GM23338 (cell line): Measurements from ENCODE around the gene IST1. TPM values are rescaled to one million over a fixed set of nuclear protein-coding genes. Genes with fewer than 3 reads are reported as not detected.

ENCODE experiments used
- ATAC-seq: fragments of 200-7000 bp; cut with Tn5 transposase; 3 replicates; pipeline ENCODE4 v1.9.1; 2020
- DNase-seq: peaks from one replicate; pipeline ENCODE4 v3.0.0-alpha.2; 2015; ENCODE audit warnings: low spot score
- H2AFZ ChIP-seq: fragments of 200-600 bp; sonication (generic); 2 replicates; pipeline ENCODE4 v1.8.0; 2016; ENCODE audit warnings: antibody characterized with exemption, mild to moderate bottlenecking, moderate library complexity
- H3F3A ChIP-seq: fragments of 200-600 bp; sonication (generic); replicated peaks from 2 replicates; pipeline ENCODE4 v1.8.0; 2017; ENCODE audit warnings: antibody characterized with exemption, mixed run types, low read depth
- H3K27ac ChIP-seq: fragments of 200-600 bp; sonication (generic); 2 replicates; pipeline ENCODE4 v1.6.1; 2016; ENCODE audit warnings: low read depth
- H3K27me3 ChIP-seq: fragments of 200-600 bp; sonication (generic); 2 replicates; pipeline ENCODE4 v1.8.0; 2016; ENCODE audit warnings: mild to moderate bottlenecking, mixed run types, moderate library complexity; ENCODE audit not compliant: insufficient read depth
- H3K36me3 ChIP-seq: fragments of 200-600 bp; sonication (generic); 2 replicates; pipeline ENCODE4 v1.8.0; 2016; ENCODE audit warnings: mild to moderate bottlenecking; ENCODE audit not compliant: insufficient read depth
- H3K4me1 ChIP-seq: fragments of 200-600 bp; sonication (generic); 2 replicates; pipeline ENCODE4 v1.8.0; 2016; ENCODE audit warnings: mild to moderate bottlenecking, moderate library complexity; ENCODE audit not compliant: insufficient read depth
- H3K4me2 ChIP-seq: fragments of 200-600 bp; sonication (generic); 2 replicates; pipeline ENCODE4 v1.7.1; 2017; ENCODE audit warnings: mixed run types
- H3K4me3 ChIP-seq: fragments of 200-600 bp; sonication (generic); 2 replicates; pipeline ENCODE4 v1.6.1; 2016; ENCODE audit warnings: mixed run types
- H3K79me2 ChIP-seq: fragments of 200-600 bp; sonication (generic); replicated peaks from 2 replicates; pipeline ENCODE4 v1.8.0; 2017; ENCODE audit warnings: mild to moderate bottlenecking; ENCODE audit not compliant: insufficient read depth
- H3K9me2 ChIP-seq: fragments of 200-600 bp; sonication (generic); 2 replicates; pipeline ENCODE4 v1.8.0; 2017; ENCODE audit not compliant: insufficient read depth
- H4K20me1 ChIP-seq: fragments of 200-600 bp; sonication (generic); replicated peaks from 2 replicates; pipeline ENCODE4 v1.8.0; 2017; ENCODE audit warnings: mild to moderate bottlenecking; ENCODE audit not compliant: insufficient read depth
- H3K27ac Mint-ChIP-seq: 2 replicates; pipeline ENCODE4 v1.8.0; 2020; ENCODE audit warnings: inconsistent platforms, mild to moderate bottlenecking, moderate library complexity, mixed read lengths
- H3K27me3 Mint-ChIP-seq: 3 replicates; pipeline ENCODE4 v1.8.0; 2022; ENCODE audit warnings: low read depth, mild to moderate bottlenecking, moderate library complexity, mixed read lengths, inconsistent platforms; ENCODE audit not compliant: insufficient read depth, poor library complexity
- H3K36me3 Mint-ChIP-seq: 3 replicates; pipeline ENCODE4 v1.8.0; 2021; ENCODE audit warnings: low read depth, mild to moderate bottlenecking, inconsistent platforms, moderate library complexity, mixed read lengths
- H3K4me1 Mint-ChIP-seq: 3 replicates; pipeline ENCODE4 v1.8.0; 2020; ENCODE audit warnings: mild to moderate bottlenecking, inconsistent platforms, mixed read lengths
- H3K4me3 Mint-ChIP-seq: 3 replicates; pipeline ENCODE4 v1.8.0; 2021; ENCODE audit warnings: moderate library complexity, mild to moderate bottlenecking, inconsistent platforms, mixed read lengths
- H3K9me3 Mint-ChIP-seq: 3 replicates; pipeline ENCODE4 v1.8.0; 2020; ENCODE audit warnings: moderate library complexity, mild to moderate bottlenecking, inconsistent platforms, mixed read lengths
- CREB1 ChIP-seq: fragments of 250-450 bp; sonication (Bioruptor Pico); IDR thresholded peaks from 2 replicates; pipeline ENCODE4 v1.5.0; 2020; ENCODE audit warnings: low read depth, mild to moderate bottlenecking, moderate library complexity
- JUNB ChIP-seq: IDR thresholded peaks from one replicate; pipeline ENCODE4 v1.6.1; 2016; ENCODE audit warnings: antibody characterized with exemption; ENCODE audit not compliant: unreplicated experiment
- STAT1 ChIP-seq: IDR thresholded peaks from one replicate; pipeline ENCODE4 v1.6.1; 2016; ENCODE audit warnings: antibody characterized with exemption; ENCODE audit not compliant: unreplicated experiment
- polyA plus RNA-seq: library from polyadenylated mRNA; unstranded; fragments of >200 nt; fragmentation: Nextera tagmentation; extraction: Ambion mirVana; gene quantifications from 2 replicates; pipeline ENCODE4 v1.2.1, GENCODE V29; 2016
- total RNA-seq: library from RNA; depleted of rRNA; stranded (reverse); fragments of >200 nt; shearing (Covaris generic); gene quantifications from 2 replicates; pipeline ENCODE4 v1.2.3, GENCODE V29; 2014
- TF ChIP-seq, protein P1 (sequence below): fragments of 250-450 bp; sonication (Bioruptor Pico); IDR thresholded peaks from 2 replicates; pipeline ENCODE4 v1.5.0; 2020; ENCODE audit warnings: mild to moderate bottlenecking, moderate library complexity
- TF ChIP-seq, protein P2 (sequence below), 2 experiments: fragments of 200-600 bp in 1 of 2; sonication (generic) in 1 of 2; conservative IDR thresholded peaks; 2 replicates each; pipeline versions ENCODE4 v1.5.1 to v1.6.1; 2016 to 2017; ENCODE audit warnings: antibody characterized with exemption in 2 of 2, low read depth in 2 of 2, mild to moderate bottlenecking in 2 of 2, moderate library complexity in 1 of 2

IST1 gene
- total and polyA plus RNA-seq, 2 experiments from 2014 or later: 108 to 234 TPM

DNA sequence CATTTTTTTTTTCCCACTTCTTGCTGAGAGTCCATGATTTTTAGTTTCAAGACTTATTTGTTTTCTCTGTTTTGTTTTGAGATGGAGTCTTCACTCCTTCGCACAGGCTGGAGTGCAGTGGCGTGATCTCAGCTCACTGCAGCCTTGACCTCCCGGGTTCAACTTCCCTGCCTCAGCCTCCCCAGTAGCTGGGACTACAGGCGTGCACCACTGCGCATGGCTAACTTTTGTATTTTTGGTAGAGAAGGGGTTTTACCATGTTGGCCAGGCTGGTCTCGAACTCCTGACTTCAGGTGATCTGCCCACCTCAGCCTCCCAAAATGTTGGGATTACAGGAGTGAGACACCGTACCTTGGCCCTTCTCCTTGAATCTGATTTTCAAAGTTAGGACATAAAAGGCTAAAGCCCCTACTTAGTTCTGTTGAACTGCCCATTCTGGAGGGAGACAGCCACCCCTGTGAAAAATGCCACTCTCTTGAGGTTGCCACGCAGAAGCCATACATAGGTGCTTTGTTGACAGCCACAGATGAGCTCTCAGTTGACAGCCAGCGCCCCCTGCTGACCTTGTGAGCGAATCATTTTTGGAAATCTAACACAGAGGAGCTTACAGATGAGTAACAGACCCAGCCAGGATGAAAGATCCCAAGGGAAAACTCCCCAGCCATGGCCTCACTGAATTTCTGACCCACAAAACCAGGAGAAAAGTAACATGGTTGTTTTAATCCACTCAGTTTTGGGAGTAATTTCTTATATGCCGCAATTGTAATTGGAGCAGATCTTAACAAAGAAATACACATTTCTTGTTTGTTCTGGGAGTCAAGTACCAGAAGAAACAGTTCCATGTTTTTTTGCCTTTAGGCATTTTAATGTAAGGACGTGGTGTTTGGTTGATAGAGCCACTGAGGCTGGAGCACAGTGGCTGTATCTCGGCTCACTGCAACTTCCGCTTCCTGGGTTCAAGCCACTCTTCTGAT is 66.0 kb downstream of the IST1 start:
- TF ChIP-seq, protein P1, sequence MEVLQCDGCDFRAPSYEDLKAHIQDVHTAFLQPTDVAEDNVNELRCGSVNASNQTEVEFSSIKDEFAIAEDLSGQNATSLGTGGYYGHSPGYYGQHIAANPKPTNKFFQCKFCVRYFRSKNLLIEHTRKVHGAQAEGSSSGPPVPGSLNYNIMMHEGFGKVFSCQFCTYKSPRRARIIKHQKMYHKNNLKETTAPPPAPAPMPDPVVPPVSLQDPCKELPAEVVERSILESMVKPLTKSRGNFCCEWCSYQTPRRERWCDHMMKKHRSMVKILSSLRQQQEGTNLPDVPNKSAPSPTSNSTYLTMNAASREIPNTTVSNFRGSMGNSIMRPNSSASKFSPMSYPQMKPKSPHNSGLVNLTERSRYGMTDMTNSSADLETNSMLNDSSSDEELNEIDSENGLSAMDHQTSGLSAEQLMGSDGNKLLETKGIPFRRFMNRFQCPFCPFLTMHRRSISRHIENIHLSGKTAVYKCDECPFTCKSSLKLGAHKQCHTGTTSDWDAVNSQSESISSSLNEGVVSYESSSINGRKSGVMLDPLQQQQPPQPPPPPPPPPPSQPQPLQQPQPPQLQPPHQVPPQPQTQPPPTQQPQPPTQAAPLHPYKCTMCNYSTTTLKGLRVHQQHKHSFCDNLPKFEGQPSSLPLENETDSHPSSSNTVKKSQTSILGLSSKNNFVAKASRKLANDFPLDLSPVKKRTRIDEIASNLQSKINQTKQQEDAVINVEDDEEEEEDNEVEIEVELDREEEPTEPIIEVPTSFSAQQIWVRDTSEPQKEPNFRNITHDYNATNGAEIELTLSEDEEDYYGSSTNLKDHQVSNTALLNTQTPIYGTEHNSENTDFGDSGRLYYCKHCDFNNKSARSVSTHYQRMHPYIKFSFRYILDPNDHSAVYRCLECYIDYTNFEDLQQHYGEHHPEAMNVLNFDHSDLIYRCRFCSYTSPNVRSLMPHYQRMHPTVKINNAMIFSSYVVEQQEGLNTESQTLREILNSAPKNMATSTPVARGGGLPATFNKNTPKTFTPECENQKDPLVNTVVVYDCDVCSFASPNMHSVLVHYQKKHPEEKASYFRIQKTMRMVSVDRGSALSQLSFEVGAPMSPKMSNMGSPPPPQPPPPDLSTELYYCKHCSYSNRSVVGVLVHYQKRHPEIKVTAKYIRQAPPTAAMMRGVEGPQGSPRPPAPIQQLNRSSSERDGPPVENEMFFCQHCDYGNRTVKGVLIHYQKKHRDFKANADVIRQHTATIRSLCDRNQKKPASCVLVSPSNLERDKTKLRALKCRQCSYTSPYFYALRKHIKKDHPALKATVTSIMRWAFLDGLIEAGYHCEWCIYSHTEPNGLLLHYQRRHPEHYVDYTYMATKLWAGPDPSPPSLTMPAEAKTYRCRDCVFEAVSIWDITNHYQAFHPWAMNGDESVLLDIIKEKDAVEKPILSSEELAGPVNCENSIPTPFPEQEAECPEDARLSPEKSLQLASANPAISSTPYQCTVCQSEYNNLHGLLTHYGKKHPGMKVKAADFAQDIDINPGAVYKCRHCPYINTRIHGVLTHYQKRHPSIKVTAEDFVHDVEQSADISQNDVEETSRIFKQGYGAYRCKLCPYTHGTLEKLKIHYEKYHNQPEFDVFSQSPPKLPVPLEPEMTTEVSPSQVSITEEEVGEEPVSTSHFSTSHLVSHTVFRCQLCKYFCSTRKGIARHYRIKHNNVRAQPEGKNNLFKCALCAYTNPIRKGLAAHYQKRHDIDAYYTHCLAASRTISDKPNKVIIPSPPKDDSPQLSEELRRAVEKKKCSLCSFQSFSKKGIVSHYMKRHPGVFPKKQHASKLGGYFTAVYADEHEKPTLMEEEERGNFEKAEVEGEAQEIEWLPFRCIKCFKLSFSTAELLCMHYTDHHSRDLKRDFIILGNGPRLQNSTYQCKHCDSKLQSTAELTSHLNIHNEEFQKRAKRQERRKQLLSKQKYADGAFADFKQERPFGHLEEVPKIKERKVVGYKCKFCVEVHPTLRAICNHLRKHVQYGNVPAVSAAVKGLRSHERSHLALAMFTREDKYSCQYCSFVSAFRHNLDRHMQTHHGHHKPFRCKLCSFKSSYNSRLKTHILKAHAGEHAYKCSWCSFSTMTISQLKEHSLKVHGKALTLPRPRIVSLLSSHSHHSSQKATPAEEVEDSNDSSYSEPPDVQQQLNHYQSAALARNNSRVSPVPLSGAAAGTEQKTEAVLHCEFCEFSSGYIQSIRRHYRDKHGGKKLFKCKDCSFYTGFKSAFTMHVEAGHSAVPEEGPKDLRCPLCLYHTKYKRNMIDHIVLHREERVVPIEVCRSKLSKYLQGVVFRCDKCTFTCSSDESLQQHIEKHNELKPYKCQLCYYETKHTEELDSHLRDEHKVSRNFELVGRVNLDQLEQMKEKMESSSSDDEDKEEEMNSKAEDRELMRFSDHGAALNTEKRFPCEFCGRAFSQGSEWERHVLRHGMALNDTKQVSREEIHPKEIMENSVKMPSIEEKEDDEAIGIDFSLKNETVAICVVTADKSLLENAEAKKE (CRISPR knock-in tag): no peak
- TF ChIP-seq, protein P2, sequence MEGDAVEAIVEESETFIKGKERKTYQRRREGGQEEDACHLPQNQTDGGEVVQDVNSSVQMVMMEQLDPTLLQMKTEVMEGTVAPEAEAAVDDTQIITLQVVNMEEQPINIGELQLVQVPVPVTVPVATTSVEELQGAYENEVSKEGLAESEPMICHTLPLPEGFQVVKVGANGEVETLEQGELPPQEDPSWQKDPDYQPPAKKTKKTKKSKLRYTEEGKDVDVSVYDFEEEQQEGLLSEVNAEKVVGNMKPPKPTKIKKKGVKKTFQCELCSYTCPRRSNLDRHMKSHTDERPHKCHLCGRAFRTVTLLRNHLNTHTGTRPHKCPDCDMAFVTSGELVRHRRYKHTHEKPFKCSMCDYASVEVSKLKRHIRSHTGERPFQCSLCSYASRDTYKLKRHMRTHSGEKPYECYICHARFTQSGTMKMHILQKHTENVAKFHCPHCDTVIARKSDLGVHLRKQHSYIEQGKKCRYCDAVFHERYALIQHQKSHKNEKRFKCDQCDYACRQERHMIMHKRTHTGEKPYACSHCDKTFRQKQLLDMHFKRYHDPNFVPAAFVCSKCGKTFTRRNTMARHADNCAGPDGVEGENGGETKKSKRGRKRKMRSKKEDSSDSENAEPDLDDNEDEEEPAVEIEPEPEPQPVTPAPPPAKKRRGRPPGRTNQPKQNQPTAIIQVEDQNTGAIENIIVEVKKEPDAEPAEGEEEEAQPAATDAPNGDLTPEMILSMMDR (conservative IDR thresholded peaks at IDR 0.05; ENCODE audit: low read depth in 2 of 2): peak; percentile 94 to 95
- no peak for TF ChIP-seq CREB1
- no peak for TF ChIP-seq JUNB
- TF ChIP-seq STAT1: no peak
- H3K27ac Mint-ChIP-seq: no peak overlapping the region
- Histone ChIP-seq H3K79me2 (no peaks in the 10 kb centered on the region), H3K4me2 (no peak overlapping the region), H3K27me3 (no peaks in the 10 kb centered on the region), H3K4me3 (no peak overlapping the region), H3K9me2 (no peaks in the 10 kb centered on the region), H3F3A (no peaks in the 10 kb centered on the region), H3K36me3 (no peaks in the 10 kb centered on the region), H4K20me1 (no peaks in the 10 kb centered on the region), H3K4me1 (no peaks in the 10 kb centered on the region), H2AFZ (peak overlapping the region; percentile 6; the same call in 1 of the 2 replicates), H3K27ac (no peak overlapping the region)
- H3K27me3 Mint-ChIP-seq: no peaks in the 10 kb centered on the region
- H3K36me3 Mint-ChIP-seq: no peaks in the 10 kb centered on the region
- ATAC-seq (peak; percentile 99), DNase-seq (peak; percentile 89)
- no peaks in the 10 kb centered on the region for H3K4me1 Mint-ChIP-seq
- no peaks in the 10 kb centered on the region for H3K9me3 Mint-ChIP-seq
- H3K4me3 Mint-ChIP-seq: no peak overlapping the region
